ENCODE results near the gene KCNJ13.

GRCh38 chr2:232777276-232777675 lies 911 bp upstream of the KCNJ13 start:
- TF ChIP-seq POLR2A (IDR thresholded peaks at IDR 0.05) (no peak), CTCF (IDR thresholded peaks at IDR 0.05) (no peak)

Data from transverse colon (tissue), 3 donors.